Left colon (tissue), 2 donors: ENCODE measurements around the gene GALNT17. TPM values are rescaled to one million over a fixed set of nuclear protein-coding genes. Genes with fewer than 3 reads are reported as not detected.
"Not testable (repeated sequence)": the region's sequence is repeated elsewhere in the genome, so short reads cannot be mapped to it uniquely, and the experiment has no call there.

Experiments
- ATAC-seq: fragments of 200-7000 bp; cut with Tn5 transposase; one replicate; pipeline ENCODE4 v1.9.1; 2020; ENCODE audit warnings: mild to moderate bottlenecking, moderate library complexity
- DNase-seq, 2 donors: peaks; one replicate each; pipeline ENCODE4 v3.0.0-alpha.2; 2020
- intact Hi-C, 2 donors: fragments of 100-400 bp; cut with DNase I in 1 of 2; cut with micrococcal nuclease in 1 of 2; formaldehyde crosslinking; loops; one replicate each; pipeline versions ENCODE4 v1.11.2 to v1.14.0; 2022; cut with DNase I, micrococcal nuclease
- total RNA-seq, 2 donors: library from RNA; stranded (reverse); fragmentation: NEBNext Ultra II Directional; extraction: Animal tissue kit (Norgen Biotek cat#: 25700); gene quantifications; one replicate each; pipeline ENCODE4 v1.2.1, GENCODE V29; 2021
- donor health status: DM: no; HTN: no; CAD: no.
- donor health status: DM: yes; HTN: yes; CAD: no.

Gene GALNT17
- total RNA-seq, 2 donors from 2014 or later, result 0.37 to 2.8 TPM

GRCh38 chr7:71145906-71146901 is 14.3 kb downstream of the GALNT17 start:
- no peak for DNase-seq
- intact Hi-C loops, result no loop called here
- ATAC-seq, result no peak

DNA sequence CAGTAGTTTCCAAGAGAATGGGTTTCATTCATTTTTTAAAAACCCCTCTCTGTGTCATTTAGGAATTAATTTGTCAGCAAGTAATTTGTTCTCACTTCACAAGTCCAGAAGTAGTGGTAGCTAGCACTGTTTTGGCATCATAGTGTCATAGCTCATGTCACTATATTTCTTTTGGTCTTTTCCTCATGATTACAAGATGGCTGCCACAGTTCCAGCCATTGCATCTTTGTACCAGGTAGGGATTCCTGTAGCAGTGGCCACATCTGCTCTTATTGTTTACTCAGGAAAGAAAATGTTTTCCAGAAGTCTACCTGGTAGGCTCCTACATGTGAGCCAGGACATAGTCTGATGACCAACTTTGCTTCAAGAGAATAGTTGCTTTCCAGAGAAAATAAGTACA is 16.2 kb downstream of the GALNT17 start:
- no peak for DNase-seq
- ATAC-seq, result no peak
- intact Hi-C loops, result no loop called here

DNA sequence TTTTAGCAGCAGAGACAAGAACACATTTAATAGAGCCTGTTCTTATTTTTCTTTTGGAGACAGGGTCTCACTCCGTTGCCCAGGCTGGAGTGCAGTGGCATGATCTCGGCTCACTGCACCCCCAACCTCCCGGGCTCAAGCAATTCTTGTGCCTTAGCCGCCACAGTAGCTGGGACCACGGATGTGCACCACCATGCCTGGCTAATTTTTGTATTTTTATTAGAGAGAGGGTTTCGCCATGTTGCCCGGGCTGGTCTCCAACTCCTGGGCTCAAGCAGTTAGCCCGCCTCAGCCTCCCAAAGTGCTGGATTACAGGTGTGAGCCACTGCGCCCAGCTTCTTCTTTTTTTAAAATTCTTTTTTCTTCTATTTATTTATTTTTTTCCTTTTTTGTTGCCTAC is 23.3 kb downstream of the GALNT17 start:
- DNase-seq, result no peak
- no peak for ATAC-seq
- intact Hi-C loops, result no loop called here

- ATAC-seq, result no peak
- no peak for DNase-seq
- intact Hi-C loops, result no loop called here
Observed at GRCh38 chr7:71157757-71158156, 25.8 kb downstream of the GALNT17 start.

DNA sequence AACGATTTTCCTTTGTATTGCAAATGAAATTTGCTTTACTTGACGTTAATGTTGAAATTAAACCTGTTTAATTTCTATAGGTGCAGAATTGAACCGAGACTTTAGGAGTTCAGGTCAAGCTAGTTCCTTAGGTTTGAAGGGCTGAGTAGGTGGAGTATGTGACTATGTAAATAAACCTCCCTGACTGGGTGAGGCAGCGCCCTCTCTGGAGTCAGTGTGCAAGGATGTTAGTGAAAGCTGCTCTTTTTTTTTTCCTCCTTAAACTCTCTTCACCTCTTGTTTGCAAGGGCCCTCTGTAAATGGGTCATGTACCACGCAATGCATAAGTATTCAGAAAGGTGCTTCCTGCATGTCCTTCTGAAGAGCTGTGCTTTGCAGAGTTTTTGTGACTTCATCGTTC is 33.8 kb downstream of the GALNT17 start:
- DNase-seq, result no peak
- ATAC-seq, result no peak
- intact Hi-C loops, result no loop called here

- DNase-seq, result no peak
- intact Hi-C loops, result no loop called here
- ATAC-seq, result no peak
Observed at GRCh38 chr7:71171476-71171875, 39.5 kb downstream of the GALNT17 start.

- intact Hi-C loops, result no loop called here
- ATAC-seq, result no peak
- DNase-seq, result no peak
Observed at GRCh38 chr7:71173955-71174354, 42.0 kb downstream of the GALNT17 start.

DNA sequence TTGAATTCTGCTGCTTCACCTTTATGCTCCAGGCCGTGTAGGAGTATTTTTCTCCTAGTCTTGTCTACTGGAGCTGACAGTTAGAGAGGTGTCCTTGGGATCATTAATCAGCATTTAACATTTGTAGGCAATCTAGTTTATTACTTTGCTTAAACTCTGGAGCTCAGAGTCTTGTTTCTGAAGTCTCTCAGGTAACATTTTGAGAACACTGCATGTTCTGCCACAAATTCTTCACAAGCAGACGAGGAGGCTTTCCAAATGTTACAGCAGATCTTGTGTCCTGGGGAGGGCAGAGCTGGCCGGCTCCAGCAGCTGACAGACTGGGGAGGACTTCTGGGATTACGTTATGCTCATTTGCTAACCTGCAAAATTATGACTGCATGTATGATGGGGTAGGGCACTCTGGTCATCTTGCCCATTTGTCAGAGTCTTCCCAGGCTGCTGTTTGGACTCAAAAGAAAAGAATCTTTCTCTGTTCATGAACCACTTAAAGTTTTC is 50.5 kb downstream of the GALNT17 start:
- ATAC-seq (no peak), DNase-seq (no peak)
- intact Hi-C loops, result no loop called here

- DNase-seq (no peak), ATAC-seq (no peak)
- intact Hi-C loops, result no loop called here
Observed at GRCh38 chr7:71184136-71184535, 52.2 kb downstream of the GALNT17 start.

DNA sequence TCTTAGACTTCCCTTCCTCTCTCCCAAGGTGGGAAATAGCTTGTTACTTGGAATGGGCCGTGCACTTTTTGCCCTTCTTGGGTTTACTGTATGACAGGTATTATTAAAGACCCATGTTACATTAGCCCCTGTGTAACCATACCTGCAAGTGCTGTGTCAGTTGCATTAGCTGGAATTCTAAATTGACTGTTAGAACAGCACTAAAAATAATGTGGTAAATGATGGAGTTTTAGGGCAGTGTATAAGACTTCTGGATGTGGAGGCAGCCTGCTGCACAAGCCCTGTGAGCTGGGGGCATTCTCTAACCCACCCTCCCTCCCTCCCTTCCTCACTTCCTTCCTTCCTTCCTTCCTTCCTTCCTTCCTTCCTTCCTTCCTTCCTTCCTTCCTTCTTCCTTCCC is 52.7 kb downstream of the GALNT17 start:
- no peak for ATAC-seq
- intact Hi-C loops, result no loop called here
- DNase-seq, result no peak

GRCh38 chr7:71186535-71187057 is 54.7 kb downstream of the GALNT17 start:
- ATAC-seq (no peak), DNase-seq (no peak)
- intact Hi-C loops, result no loop called here

- intact Hi-C loops, result no loop called here
- DNase-seq (no peak), ATAC-seq (no peak)
Observed at GRCh38 chr7:71191771-71192170, 59.8 kb downstream of the GALNT17 start.

DNA sequence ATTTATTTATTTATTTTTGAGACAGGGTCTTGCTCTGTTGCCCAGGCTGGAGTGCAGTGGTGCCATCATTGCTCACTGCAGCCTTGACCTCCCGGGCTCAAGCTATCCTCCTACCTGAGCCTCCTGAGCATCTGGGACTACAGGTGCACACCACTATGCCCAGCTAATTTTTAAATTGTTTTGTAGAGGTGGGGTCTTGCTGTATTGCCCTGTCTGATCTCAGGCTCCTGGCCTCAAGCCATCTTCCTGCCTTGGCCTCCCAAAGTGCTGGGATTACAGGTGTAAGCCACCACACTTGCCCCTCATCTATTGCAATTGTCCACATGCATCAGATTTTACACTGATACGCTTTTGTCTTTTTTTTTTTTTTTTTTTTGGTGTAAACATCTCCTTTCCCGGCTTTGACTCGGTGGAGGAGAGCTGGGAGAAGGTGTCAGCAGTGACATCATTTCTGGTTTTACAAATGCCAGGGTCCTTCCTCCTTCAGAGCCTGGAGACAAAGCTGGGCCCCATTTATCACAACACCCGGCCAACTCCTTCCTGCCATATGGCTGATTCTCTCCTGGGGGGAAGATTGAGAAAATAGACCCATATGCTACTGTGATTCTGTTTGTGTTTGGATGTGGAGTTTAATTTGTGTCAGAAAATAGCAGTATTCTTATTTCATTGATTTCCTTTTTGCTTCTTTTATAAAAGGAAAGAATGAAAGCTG is 61.3 kb downstream of the GALNT17 start:
- ATAC-seq (no peak), DNase-seq (no peak)
- intact Hi-C loops, result no loop called here

DNA sequence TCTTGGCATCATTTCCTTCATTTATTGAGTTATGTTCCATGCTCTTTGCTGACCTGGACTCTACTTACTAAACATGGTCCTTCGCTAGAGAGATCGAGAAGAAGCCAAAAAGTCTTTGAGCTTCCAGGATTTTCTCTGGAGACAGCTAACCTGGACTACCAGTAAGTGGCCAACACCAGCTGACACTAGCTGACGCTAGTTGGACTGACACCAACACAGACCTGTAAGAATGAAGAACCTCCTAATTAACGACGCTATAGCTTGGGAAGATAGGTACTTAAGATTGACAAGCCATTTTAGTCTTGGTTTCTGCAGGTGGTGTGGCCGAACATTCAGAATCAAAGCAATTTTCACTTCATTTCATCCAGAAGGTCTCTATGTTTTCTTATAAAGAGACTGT is 66.4 kb downstream of the GALNT17 start:
- ATAC-seq (no peak), DNase-seq (no peak)
- intact Hi-C loops, result no loop called here

DNA sequence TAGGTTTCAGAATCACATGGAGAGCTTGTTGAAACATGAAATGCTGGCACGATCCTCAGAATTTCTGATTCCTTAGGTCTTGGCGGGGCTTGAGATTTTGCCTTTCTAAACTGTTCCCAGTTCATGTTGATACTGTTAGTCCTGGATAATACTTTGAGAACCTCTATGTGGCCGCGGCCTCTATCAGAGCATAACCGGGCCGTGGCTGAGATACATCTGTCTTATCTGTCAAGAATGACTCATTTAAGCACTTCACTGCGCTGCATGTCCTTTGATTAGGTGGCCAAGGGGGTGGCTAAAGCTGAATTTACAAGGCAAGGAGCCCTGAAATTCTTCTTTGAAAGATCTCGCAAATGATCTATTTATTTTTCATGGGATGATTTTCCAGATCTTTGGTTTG is 66.9 kb downstream of the GALNT17 start:
- intact Hi-C loops, result no loop called here
- no peak for DNase-seq
- ATAC-seq, result no peak

DNA sequence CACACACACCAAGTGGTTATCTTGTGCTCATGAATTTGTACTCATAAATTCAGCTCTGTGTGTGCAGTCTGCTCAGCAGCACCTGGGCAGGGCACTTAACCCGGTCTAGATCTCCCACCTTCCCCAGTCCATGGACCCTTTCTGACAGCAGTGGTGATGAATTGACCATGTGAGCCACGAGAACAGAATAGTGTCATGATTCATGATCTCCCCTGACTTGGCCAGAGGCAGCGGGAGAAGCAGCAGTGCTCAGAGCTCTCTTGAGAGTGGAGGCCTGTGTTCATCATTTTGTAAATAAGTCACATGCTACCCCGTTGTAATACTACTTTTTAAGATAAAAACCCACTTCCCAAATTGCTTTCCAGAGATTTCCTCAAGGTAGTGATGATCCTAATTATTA is 74.2 kb downstream of the GALNT17 start:
- DNase-seq (no peak), ATAC-seq (no peak)
- intact Hi-C loops, result no loop called here

- ATAC-seq (no peak), DNase-seq (no peak)
- intact Hi-C loops, result no loop called here
Observed at GRCh38 chr7:71208881-71209280, 76.9 kb downstream of the GALNT17 start.

- intact Hi-C loops, DNase-seq, ATAC-seq: not testable (repeated sequence)
Observed at GRCh38 chr7:71209484-71209883, 77.5 kb downstream of the GALNT17 start.

DNA sequence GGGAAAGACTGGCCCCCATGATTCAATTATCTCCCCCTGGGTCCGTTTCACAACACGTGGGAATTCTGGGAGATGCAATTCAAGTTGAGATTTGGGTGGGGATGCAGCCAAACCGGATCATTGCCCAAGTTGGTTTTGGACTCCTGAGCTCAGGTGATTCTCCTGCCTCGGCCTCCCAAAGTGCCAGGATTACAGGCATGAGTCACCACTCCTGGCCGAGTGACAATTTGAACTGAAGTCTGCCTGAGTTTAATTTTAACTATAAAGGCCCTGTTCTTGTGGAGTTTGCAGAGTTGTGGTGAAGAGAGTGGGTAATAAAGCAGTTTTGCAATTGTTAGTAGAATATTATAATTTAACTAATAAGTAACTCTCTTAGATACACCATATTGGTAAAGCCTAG is 78.3 kb downstream of the GALNT17 start:
- ATAC-seq, result no peak
- no peak for DNase-seq
- intact Hi-C loops, result no loop called here

DNA sequence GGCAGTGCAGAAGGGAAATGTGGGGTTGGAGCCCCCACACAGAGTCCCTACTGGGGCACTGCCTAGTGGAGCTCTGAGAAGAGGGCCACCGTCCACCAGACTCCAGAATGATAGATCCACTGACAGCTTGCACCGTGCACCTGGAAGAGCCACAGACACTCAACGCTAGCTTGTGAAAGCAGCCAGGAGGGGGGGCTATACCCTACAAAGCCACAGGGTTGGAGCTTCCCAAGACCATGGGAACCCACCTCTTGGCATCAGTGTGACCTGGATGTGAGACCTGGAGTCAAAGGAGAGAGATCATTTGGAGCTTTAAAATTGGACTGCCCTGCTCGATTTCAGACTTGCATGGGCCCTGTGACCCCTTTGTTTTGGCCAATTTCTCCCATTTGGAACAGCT is 80.5 kb downstream of the GALNT17 start:
- DNase-seq, intact Hi-C loops, ATAC-seq: not testable (repeated sequence)
